GM12878 (cell line): ENCODE results near the gene ALDH1L2. TPM values are rescaled to one million over a fixed set of nuclear protein-coding genes. Genes with fewer than 3 reads are reported as not detected.

ENCODE experiments used
- ATAC-seq: fragments of 200-7000 bp; cut with Tn5 transposase; 3 replicates; pipeline ENCODE4 v1.9.1; 2020; ENCODE audit warnings: mild to moderate bottlenecking, moderate library complexity
- BruUV-seq: library from RNA; stranded (reverse); fragments of 400-500 nt; replicated peaks from 2 replicates; lab custom pipeline; 2021; lab: Mats Ljungman, UMichigan
- CTCF ChIA-PET: fragments of 300-600 bp; sonication (Branson Sonifier 250); formaldehyde crosslinking; extraction: SDS; loops from one replicate; lab custom pipeline; 2021; ENCODE audit warnings: inconsistent platforms; lab: Yijun Ruan, JAX
- POLR2A ChIA-PET: fragments of 350-600 bp; formaldehyde crosslinking; extraction: SDS; loops from one replicate; lab custom pipeline; 2021; ENCODE audit warnings: inconsistent platforms; lab: Charles Lee
- RAD21 ChIA-PET: fragments of 300-600 bp; sonication (Branson Sonifier 250); formaldehyde crosslinking; loops from one replicate; lab custom pipeline; 2023; ENCODE audit warnings: antibody characterized with exemption; ENCODE audit not compliant: unreplicated experiment; lab: Charles Lee
- SMC1A ChIA-PET: fragments of 300-600 bp; sonication (Branson Sonifier 250); formaldehyde crosslinking; loops from one replicate; lab custom pipeline; 2023; ENCODE audit not compliant: unreplicated experiment, uncharacterized antibody; lab: Charles Lee
- DNase-seq: peaks from one replicate; pipeline ENCODE4 v3.0.0-alpha.2; 2011; ENCODE audit warnings: low read depth, low spot score
- FAIRE-seq: peaks from 3 replicates; lab custom pipeline; 2011; peaks lifted over from hg19 to GRCh38; lab: Jason Lieb, UNC
- H2AFZ ChIP-seq: 2 replicates; pipeline ENCODE4 v1.6.0; 2011; ENCODE audit warnings: low read depth, low read length, control low read depth; ENCODE audit not compliant: control insufficient read depth
- H3K27ac ChIP-seq: 2 replicates; pipeline ENCODE4 v1.5.1; 2011; ENCODE audit warnings: control low read depth; ENCODE audit not compliant: control insufficient read depth, insufficient read depth
- H3K27me3 ChIP-seq, 2 experiments: replicated peaks in 1 of 2; 2 replicates each; pipeline versions ENCODE4 v1.6.0 to v1.6.1; 2011; ENCODE audit warnings: low read length in 1 of 2; ENCODE audit not compliant: control insufficient read depth in 2 of 2, insufficient read depth in 2 of 2
- H3K36me3 ChIP-seq, 2 experiments: 2 replicates each; pipeline ENCODE4 v1.5.1; 2011; ENCODE audit warnings: low read length in 1 of 2; ENCODE audit not compliant: control insufficient read depth in 2 of 2, insufficient read depth in 2 of 2
- H3K4me1 ChIP-seq: 2 replicates; pipeline ENCODE4 v1.6.1; 2011; ENCODE audit warnings: mild to moderate bottlenecking, low read length, moderate library complexity, mixed read lengths; ENCODE audit not compliant: control insufficient read depth, insufficient read depth
- H3K4me2 ChIP-seq: 2 replicates; pipeline ENCODE4 v1.6.0; 2011; ENCODE audit warnings: control low read depth; ENCODE audit not compliant: control insufficient read depth, insufficient read depth
- H3K4me3 ChIP-seq: fragments of 200-600 bp; sonication (generic); 2 replicates; pipeline ENCODE4 v1.5.1; 2016
- H3K79me2 ChIP-seq: 2 replicates; pipeline ENCODE4 v1.6.0; 2011; ENCODE audit warnings: low read length; ENCODE audit not compliant: control insufficient read depth, insufficient read depth
- H3K9ac ChIP-seq: 2 replicates; pipeline ENCODE4 v1.8.0; 2011; ENCODE audit warnings: low read length, control low read depth, mixed read lengths; ENCODE audit not compliant: control insufficient read depth, insufficient read depth
- H3K9me3 ChIP-seq: replicated peaks from 3 replicates; pipeline ENCODE4 v1.5.1; 2011; ENCODE audit warnings: mild to moderate bottlenecking, low read length; ENCODE audit not compliant: control insufficient read depth, insufficient read depth
- H4K20me1 ChIP-seq: 2 replicates; pipeline ENCODE4 v1.6.0; 2011; ENCODE audit not compliant: control insufficient read depth, insufficient read depth
- BMI1 ChIP-seq: fragments of 450-650 bp; IDR thresholded peaks from 2 replicates; pipeline ENCODE4 v1.6.1; 2016; ENCODE audit warnings: mild to moderate bottlenecking, moderate library complexity, borderline replicate concordance
- HDGF ChIP-seq: fragments of 450-650 bp; IDR thresholded peaks from 2 replicates; pipeline ENCODE4 v1.6.1; 2016; ENCODE audit warnings: antibody characterized with exemption
- JUNB ChIP-seq: IDR thresholded peaks from 2 replicates; pipeline ENCODE4 v1.6.1; 2016; ENCODE audit warnings: antibody characterized with exemption, mild to moderate bottlenecking
- NR2F1 ChIP-seq: fragments of 450-650 bp; conservative IDR thresholded peaks from 2 replicates; pipeline ENCODE4 v1.6.1; 2017; ENCODE audit warnings: mild to moderate bottlenecking
- PML ChIP-seq: IDR thresholded peaks from 2 replicates; pipeline ENCODE4 v1.6.1; 2012; ENCODE audit warnings: low read length, inconsistent platforms
- RAD51 ChIP-seq: fragments of 450-650 bp; IDR thresholded peaks from 2 replicates; pipeline ENCODE4 v1.6.1; 2016; ENCODE audit warnings: moderate library complexity, mild to moderate bottlenecking, inconsistent platforms
- SIX5 ChIP-seq: IDR thresholded peaks from 2 replicates; pipeline ENCODE4 v1.6.1; 2011; ENCODE audit warnings: mild to moderate bottlenecking, low read depth, low read length, moderate library complexity; ENCODE audit not compliant: severe bottlenecking
- SREBF1 ChIP-seq: IDR thresholded peaks from 2 replicates; pipeline ENCODE4 v1.6.1; 2012; ENCODE audit warnings: mild to moderate bottlenecking, low read length
- TBL1XR1 ChIP-seq: IDR thresholded peaks from 2 replicates; pipeline ENCODE4 v1.6.1; 2012; ENCODE audit warnings: low read depth, low read length, improper control_type of control experiment
- YY1 ChIP-seq: IDR thresholded peaks from 2 replicates; pipeline ENCODE4 v1.6.1; 2011; ENCODE audit warnings: low read depth, mild to moderate bottlenecking, low read length
- WGBS: methylation state at CpG from one replicate; pipeline ENCODE4 v1.1.6; 2016; ENCODE audit warnings: low lambda C conversion rate; ENCODE audit not compliant: insufficient replicate concordance, insufficient coverage; ENCODE audit errors: missing lambda C conversion rate; 5-methylcytosine and 5-hydroxymethylcytosine counted together
- in situ Hi-C: fragments of 300-500 bp; cut with MboI; formaldehyde crosslinking; loops from 9 replicates; pipeline ENCODE4 v1.14.3; 2018; ENCODE audit warnings: mixed read lengths
- intact Hi-C: fragments of 100-400 bp; cut with micrococcal nuclease; formaldehyde crosslinking; loops from one replicate; pipeline ENCODE4 v1.14.2; 2022; ENCODE audit not compliant: unreplicated experiment
- polyA plus RNA-seq, 11 experiments: library from polyadenylated mRNA; depleted of rRNA in 4 of 11; unstranded in 6 of 11; stranded (reverse) in 5 of 11; fragments of >200 nt; fragmentation: Nextera tagmentation in 4 of 11; fragmentation: Illumina TruSeq in 1 of 11; extraction: Ambion mirVana in 4 of 11; extraction: Trizol in 1 of 11; gene quantifications; 1 replicate in 1 of 11; 2 replicates in 10 of 11; pipeline versions ENCODE4 v1.2.1 to v1.2.3, GENCODE V29; 2011 to 2016; ENCODE audit warnings: inconsistent platforms in 2 of 11, missing spikeins in 2 of 11, low read depth in 1 of 11
- total RNA-seq, 4 experiments: library from RNA; depleted of rRNA in 3 of 4; stranded (reverse); fragments of >200 nt in 3 of 4; fragmentation: Illumina TruSeq in 1 of 4; extraction: Trizol in 1 of 4; gene quantifications; 2 replicates each; pipeline versions ENCODE4 v1.2.1 to v1.2.3, GENCODE V29; 2013 to 2021
- TF ChIP-seq, protein P1 (sequence below): fragments of 450-650 bp; IDR thresholded peaks from 2 replicates; pipeline ENCODE4 v1.6.1; 2017; ENCODE audit warnings: low read depth, mild to moderate bottlenecking, moderate library complexity
- TF ChIP-seq, protein P2 (sequence below): fragments of 450-650 bp; conservative IDR thresholded peaks from 2 replicates; pipeline ENCODE4 v1.6.1; 2017; ENCODE audit warnings: mild to moderate bottlenecking, moderate library complexity
- TF ChIP-seq, protein P3 (sequence below): fragments of 150-350 bp; IDR thresholded peaks from 2 replicates; pipeline ENCODE4 v1.6.1; 2016; ENCODE audit warnings: low read depth, low read length

Gene ALDH1L2
- total and polyA plus RNA-seq, 10 of the 15 experiments (the other 5 are each of a cell fraction or from before 2014, with no cell fraction given): 0.15 to 13.7 (median 8.5) TPM

DNA sequence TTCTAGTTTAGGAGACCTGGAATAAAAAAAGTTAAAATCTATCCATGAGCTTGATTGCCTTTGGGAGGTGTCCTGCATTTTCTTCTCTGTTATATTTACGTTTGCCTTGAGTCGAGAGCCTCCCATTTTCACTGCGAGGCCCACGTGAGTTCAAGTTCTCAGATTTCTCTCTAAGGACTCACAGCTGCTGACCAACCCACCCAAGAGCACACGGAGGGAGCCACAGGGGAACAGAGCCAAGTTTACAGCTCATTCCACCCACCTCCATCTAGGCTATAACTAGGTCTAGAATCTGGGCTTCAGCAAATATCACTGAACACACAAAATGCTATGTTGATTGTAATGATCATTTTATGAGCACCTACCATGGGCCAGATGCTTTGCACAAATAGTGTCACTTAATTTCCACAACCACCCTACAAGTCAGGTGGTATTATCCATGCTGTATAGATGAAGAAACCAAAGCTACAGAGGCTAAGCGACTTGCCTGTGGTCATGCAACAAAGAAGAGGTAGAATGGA, 16.7 kb downstream of the ALDH1L2 start:
- ATAC-seq (no peak), DNase-seq (no peak), FAIRE-seq (no peak)
- Histone ChIP-seq H3K79me2 (no peaks in the 10 kb centered on the region), H3K9ac (no peak overlapping the region), H4K20me1 (no peaks in the 10 kb centered on the region), H3K4me3 (no peak overlapping the region), H3K4me2 (no peak overlapping the region), H3K4me1 (no peaks in the 10 kb centered on the region), H3K9me3 (no peaks in the 10 kb centered on the region), H3K27ac (no peak overlapping the region), H3K27me3 (no peaks in the 10 kb centered on the region), H2AFZ (no peak overlapping the region), H3K36me3 (no peaks in the 10 kb centered on the region)
- intact Hi-C loops: no loop called here
- in situ Hi-C loops: no loop called here
- ChIA-PET CTCF (interaction anchor here (1.1 kb wide), 1 partner anchor 18 kb away, joined by 3 read pairs; no protein-coding TSS in a partner anchor), RAD21 (interaction anchor here (1.0 to 1.1 kb wide), 2 partner anchors 12 to 14 kb away, joined by 3 to 5 read pairs; no protein-coding TSS in a partner anchor), SMC1A (interaction anchor here (0.6 to 1.5 kb wide), 3 partner anchors 132 to 686 kb away, joined by 3 read pairs; no protein-coding TSS in a partner anchor), POLR2A (no interaction called here)
- WGBS: 64% methylated on average over 6 of the region's 6 CpGs
- no TSS peak for BruUV-seq
- TF ChIP-seq, protein P1, sequence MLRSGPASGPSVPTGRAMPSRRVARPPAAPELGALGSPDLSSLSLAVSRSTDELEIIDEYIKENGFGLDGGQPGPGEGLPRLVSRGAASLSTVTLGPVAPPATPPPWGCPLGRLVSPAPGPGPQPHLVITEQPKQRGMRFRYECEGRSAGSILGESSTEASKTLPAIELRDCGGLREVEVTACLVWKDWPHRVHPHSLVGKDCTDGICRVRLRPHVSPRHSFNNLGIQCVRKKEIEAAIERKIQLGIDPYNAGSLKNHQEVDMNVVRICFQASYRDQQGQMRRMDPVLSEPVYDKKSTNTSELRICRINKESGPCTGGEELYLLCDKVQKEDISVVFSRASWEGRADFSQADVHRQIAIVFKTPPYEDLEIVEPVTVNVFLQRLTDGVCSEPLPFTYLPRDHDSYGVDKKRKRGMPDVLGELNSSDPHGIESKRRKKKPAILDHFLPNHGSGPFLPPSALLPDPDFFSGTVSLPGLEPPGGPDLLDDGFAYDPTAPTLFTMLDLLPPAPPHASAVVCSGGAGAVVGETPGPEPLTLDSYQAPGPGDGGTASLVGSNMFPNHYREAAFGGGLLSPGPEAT: no peak
- TF ChIP-seq, protein P2, sequence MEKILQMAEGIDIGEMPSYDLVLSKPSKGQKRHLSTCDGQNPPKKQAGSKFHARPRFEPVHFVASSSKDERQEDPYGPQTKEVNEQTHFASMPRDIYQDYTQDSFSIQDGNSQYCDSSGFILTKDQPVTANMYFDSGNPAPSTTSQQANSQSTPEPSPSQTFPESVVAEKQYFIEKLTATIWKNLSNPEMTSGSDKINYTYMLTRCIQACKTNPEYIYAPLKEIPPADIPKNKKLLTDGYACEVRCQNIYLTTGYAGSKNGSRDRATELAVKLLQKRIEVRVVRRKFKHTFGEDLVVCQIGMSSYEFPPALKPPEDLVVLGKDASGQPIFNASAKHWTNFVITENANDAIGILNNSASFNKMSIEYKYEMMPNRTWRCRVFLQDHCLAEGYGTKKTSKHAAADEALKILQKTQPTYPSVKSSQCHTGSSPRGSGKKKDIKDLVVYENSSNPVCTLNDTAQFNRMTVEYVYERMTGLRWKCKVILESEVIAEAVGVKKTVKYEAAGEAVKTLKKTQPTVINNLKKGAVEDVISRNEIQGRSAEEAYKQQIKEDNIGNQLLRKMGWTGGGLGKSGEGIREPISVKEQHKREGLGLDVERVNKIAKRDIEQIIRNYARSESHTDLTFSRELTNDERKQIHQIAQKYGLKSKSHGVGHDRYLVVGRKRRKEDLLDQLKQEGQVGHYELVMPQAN: no peak
- TF ChIP-seq JUNB (no peak), HDGF (no peak), PML (no peak), YY1 (no peak), RAD51 (no peak), BMI1 (no peak), SREBF1 (no peak), SIX5 (no peak), TBL1XR1 (no peak), NR2F1 (no peak)
- TF ChIP-seq, protein P3, sequence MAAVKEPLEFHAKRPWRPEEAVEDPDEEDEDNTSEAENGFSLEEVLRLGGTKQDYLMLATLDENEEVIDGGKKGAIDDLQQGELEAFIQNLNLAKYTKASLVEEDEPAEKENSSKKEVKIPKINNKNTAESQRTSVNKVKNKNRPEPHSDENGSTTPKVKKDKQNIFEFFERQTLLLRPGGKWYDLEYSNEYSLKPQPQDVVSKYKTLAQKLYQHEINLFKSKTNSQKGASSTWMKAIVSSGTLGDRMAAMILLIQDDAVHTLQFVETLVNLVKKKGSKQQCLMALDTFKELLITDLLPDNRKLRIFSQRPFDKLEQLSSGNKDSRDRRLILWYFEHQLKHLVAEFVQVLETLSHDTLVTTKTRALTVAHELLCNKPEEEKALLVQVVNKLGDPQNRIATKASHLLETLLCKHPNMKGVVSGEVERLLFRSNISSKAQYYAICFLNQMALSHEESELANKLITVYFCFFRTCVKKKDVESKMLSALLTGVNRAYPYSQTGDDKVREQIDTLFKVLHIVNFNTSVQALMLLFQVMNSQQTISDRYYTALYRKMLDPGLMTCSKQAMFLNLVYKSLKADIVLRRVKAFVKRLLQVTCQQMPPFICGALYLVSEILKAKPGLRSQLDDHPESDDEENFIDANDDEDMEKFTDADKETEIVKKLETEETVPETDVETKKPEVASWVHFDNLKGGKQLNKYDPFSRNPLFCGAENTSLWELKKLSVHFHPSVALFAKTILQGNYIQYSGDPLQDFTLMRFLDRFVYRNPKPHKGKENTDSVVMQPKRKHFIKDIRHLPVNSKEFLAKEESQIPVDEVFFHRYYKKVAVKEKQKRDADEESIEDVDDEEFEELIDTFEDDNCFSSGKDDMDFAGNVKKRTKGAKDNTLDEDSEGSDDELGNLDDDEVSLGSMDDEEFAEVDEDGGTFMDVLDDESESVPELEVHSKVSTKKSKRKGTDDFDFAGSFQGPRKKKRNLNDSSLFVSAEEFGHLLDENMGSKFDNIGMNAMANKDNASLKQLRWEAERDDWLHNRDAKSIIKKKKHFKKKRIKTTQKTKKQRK: no peak
- TF ChIP-seq, all 136 proteins: peak for 0
